ENCODE results near the gene LRRTM3.

The LRRTM3 gene

GRCh38 chr10:67087135-67087425 is 161.2 kb downstream of the LRRTM3 start:
- H3K36me3 ChIP-seq (ENCODE audit: control insufficient read depth, low read length) = no peaks in the 10 kb centered on the region
- no peaks in the 10 kb centered on the region for H3F3A ChIP-seq (ENCODE audit: control insufficient read depth, insufficient read depth)
- H3K27ac ChIP-seq (ENCODE audit: low read depth, low read length) = no peak overlapping the region
- no peaks in the 10 kb centered on the region for H4K20me1 ChIP-seq (ENCODE audit: control insufficient read depth, insufficient read depth, low read depth, low read length)
- H3K79me2 ChIP-seq (ENCODE audit: control insufficient read depth, low read length) = no peaks in the 10 kb centered on the region
- no peaks in the 10 kb centered on the region for H3K9me3 ChIP-seq (ENCODE audit: control insufficient read depth, insufficient read depth, low read length)
- TF ChIP-seq EZH2phosphoT487 (IDR thresholded peaks at IDR 0.05; ENCODE audit: borderline replicate concordance, low read length) = no peak
- no peak for TF ChIP-seq CTCF (IDR thresholded peaks at IDR 0.05; ENCODE audit: low read depth, low read length, poor library complexity, severe bottlenecking)
- H3K4me1 ChIP-seq (ENCODE audit: control insufficient read depth, low read length) = no peaks in the 10 kb centered on the region
- no peaks in the 10 kb centered on the region for H3K27me3 ChIP-seq (ENCODE audit: control insufficient read depth, low read length)
- no peak overlapping the region for H3K4me3 ChIP-seq (ENCODE audit: low read length)
- no peaks in the 10 kb centered on the region for H3K9me2 ChIP-seq (replicated peaks; ENCODE audit: control insufficient read depth, low read length)
- no peak overlapping the region for H3K4me2 ChIP-seq (ENCODE audit: low read length)

- Histone ChIP-seq H3K4me2 (ENCODE audit: low read length) (no peak overlapping the region), H3K27me3 (ENCODE audit: control insufficient read depth, low read length) (no peaks in the 10 kb centered on the region), H4K20me1 (ENCODE audit: control insufficient read depth, insufficient read depth, low read depth, low read length) (no peaks in the 10 kb centered on the region), H3K27ac (ENCODE audit: low read depth, low read length) (no peak overlapping the region), H3K36me3 (ENCODE audit: control insufficient read depth, low read length) (no peaks in the 10 kb centered on the region), H3K4me3 (ENCODE audit: low read length) (no peak overlapping the region), H3K9me3 (ENCODE audit: control insufficient read depth, insufficient read depth, low read length) (no peaks in the 10 kb centered on the region), H3K9me2 (replicated peaks; ENCODE audit: control insufficient read depth, low read length) (no peaks in the 10 kb centered on the region), H3K79me2 (ENCODE audit: control insufficient read depth, low read length) (no peaks in the 10 kb centered on the region), H3K4me1 (ENCODE audit: control insufficient read depth, low read length) (no peaks in the 10 kb centered on the region), H3F3A (ENCODE audit: control insufficient read depth, insufficient read depth) (no peaks in the 10 kb centered on the region)
- TF ChIP-seq EZH2phosphoT487 (IDR thresholded peaks at IDR 0.05; ENCODE audit: borderline replicate concordance, low read length) (no peak), CTCF (IDR thresholded peaks at IDR 0.05; ENCODE audit: low read depth, low read length, poor library complexity, severe bottlenecking) (no peak)
Observed at GRCh38 chr10:67088036-67088435, 162.2 kb downstream of the LRRTM3 start.

GRCh38 chr10:67095531-67095930 is 169.7 kb downstream of the LRRTM3 start:
- Histone ChIP-seq H4K20me1 (ENCODE audit: control insufficient read depth, insufficient read depth, low read depth, low read length) (no peaks in the 10 kb centered on the region), H3K9me3 (ENCODE audit: control insufficient read depth, insufficient read depth, low read length) (no peaks in the 10 kb centered on the region), H3K9me2 (replicated peaks; ENCODE audit: control insufficient read depth, low read length) (no peaks in the 10 kb centered on the region), H3K27me3 (ENCODE audit: control insufficient read depth, low read length) (no peaks in the 10 kb centered on the region), H3K79me2 (ENCODE audit: control insufficient read depth, low read length) (no peaks in the 10 kb centered on the region), H3K27ac (ENCODE audit: low read depth, low read length) (no peak overlapping the region), H3K36me3 (ENCODE audit: control insufficient read depth, low read length) (no peaks in the 10 kb centered on the region), H3K4me1 (ENCODE audit: control insufficient read depth, low read length) (no peaks in the 10 kb centered on the region), H3K4me3 (ENCODE audit: low read length) (no peak overlapping the region), H3F3A (ENCODE audit: control insufficient read depth, insufficient read depth) (no peaks in the 10 kb centered on the region), H3K4me2 (ENCODE audit: low read length) (no peak overlapping the region)
- no peak for TF ChIP-seq EZH2phosphoT487 (IDR thresholded peaks at IDR 0.05; ENCODE audit: borderline replicate concordance, low read length)
- no peak for TF ChIP-seq CTCF (IDR thresholded peaks at IDR 0.05; ENCODE audit: low read depth, low read length, poor library complexity, severe bottlenecking)

GRCh38 chr10:67098461-67098860 is 172.6 kb downstream of the LRRTM3 start:
- TF ChIP-seq CTCF (IDR thresholded peaks at IDR 0.05; ENCODE audit: low read depth, low read length, poor library complexity, severe bottlenecking) (no peak), EZH2phosphoT487 (IDR thresholded peaks at IDR 0.05; ENCODE audit: borderline replicate concordance, low read length) (no peak)
- Histone ChIP-seq H3K79me2 (ENCODE audit: control insufficient read depth, low read length) (no peaks in the 10 kb centered on the region), H3K27me3 (ENCODE audit: control insufficient read depth, low read length) (no peaks in the 10 kb centered on the region), H3K4me3 (ENCODE audit: low read length) (no peak overlapping the region), H3K4me1 (ENCODE audit: control insufficient read depth, low read length) (no peaks in the 10 kb centered on the region), H3K9me2 (replicated peaks; ENCODE audit: control insufficient read depth, low read length) (no peaks in the 10 kb centered on the region), H3K36me3 (ENCODE audit: control insufficient read depth, low read length) (no peaks in the 10 kb centered on the region), H3K4me2 (ENCODE audit: low read length) (no peak overlapping the region), H3K27ac (ENCODE audit: low read depth, low read length) (no peak overlapping the region), H3F3A (ENCODE audit: control insufficient read depth, insufficient read depth) (no peaks in the 10 kb centered on the region), H3K9me3 (ENCODE audit: control insufficient read depth, insufficient read depth, low read length) (no peaks in the 10 kb centered on the region), H4K20me1 (ENCODE audit: control insufficient read depth, insufficient read depth, low read depth, low read length) (no peaks in the 10 kb centered on the region)
